Subcutaneous adipose tissue (tissue), 4 donors: ENCODE data around the gene EPHA4. TPM values are rescaled to one million over a fixed set of nuclear protein-coding genes. Genes with fewer than 3 reads are reported as not detected.

Experiments
- total RNA-seq, 4 donors: library from RNA; depleted of rRNA; stranded (reverse); fragments of >200 nt; gene quantifications; one replicate each; pipeline ENCODE4 v1.1.0, GENCODE V29; 2016
- TF ChIP-seq, protein P1 (sequence below): fragments of 450-650 bp; IDR thresholded peaks from one replicate; pipeline ENCODE4 v1.5.1; 2016; ENCODE audit warnings: low read depth, mild to moderate bottlenecking, control low read depth, antibody characterized with exemption, moderate library complexity

EPHA4 gene
- total RNA-seq, 4 donors from 2014 or later = 30.3 to 52.0 (median 39.4) TPM

DNA sequence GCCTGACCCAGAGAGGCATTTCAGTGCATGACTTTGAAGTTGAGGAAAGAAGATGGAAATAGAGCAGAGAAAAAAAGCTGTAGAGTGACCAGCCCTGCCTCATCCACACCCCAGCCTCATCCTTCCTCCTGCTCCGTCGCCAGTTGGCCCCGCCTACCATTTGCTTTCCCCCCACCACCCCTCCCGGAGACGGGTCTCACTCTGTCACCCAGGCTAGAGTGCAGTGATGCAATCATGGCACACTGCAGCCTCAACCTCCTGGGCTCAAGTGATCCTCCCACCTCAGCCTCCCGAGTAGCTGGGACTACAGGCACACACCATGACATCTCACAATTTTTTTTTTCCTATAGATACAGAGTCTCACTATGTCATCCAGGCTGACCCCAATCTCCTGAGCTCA lies 200.8 kb downstream of the EPHA4 start:
- TF ChIP-seq, protein P1, sequence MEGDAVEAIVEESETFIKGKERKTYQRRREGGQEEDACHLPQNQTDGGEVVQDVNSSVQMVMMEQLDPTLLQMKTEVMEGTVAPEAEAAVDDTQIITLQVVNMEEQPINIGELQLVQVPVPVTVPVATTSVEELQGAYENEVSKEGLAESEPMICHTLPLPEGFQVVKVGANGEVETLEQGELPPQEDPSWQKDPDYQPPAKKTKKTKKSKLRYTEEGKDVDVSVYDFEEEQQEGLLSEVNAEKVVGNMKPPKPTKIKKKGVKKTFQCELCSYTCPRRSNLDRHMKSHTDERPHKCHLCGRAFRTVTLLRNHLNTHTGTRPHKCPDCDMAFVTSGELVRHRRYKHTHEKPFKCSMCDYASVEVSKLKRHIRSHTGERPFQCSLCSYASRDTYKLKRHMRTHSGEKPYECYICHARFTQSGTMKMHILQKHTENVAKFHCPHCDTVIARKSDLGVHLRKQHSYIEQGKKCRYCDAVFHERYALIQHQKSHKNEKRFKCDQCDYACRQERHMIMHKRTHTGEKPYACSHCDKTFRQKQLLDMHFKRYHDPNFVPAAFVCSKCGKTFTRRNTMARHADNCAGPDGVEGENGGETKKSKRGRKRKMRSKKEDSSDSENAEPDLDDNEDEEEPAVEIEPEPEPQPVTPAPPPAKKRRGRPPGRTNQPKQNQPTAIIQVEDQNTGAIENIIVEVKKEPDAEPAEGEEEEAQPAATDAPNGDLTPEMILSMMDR = no peak

DNA sequence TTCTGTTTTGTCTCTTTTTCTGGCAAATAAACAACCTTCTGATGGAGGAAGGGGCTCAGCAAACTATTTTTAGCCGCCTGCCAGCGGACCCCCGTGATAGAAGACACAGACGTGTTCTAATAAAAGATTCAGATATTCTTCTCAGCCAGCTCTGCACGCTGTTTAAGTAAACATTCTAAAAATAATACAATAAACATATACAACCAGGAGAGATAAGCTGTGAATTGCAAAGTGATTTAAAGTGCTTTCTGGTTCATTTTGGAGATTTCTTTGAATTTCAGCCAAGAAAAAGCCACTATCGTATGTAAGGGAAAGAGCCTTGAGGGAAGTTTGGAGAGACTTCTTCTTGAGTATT lies 201.3 kb downstream of the EPHA4 start:
- TF ChIP-seq, protein P1 = no peak

DNA sequence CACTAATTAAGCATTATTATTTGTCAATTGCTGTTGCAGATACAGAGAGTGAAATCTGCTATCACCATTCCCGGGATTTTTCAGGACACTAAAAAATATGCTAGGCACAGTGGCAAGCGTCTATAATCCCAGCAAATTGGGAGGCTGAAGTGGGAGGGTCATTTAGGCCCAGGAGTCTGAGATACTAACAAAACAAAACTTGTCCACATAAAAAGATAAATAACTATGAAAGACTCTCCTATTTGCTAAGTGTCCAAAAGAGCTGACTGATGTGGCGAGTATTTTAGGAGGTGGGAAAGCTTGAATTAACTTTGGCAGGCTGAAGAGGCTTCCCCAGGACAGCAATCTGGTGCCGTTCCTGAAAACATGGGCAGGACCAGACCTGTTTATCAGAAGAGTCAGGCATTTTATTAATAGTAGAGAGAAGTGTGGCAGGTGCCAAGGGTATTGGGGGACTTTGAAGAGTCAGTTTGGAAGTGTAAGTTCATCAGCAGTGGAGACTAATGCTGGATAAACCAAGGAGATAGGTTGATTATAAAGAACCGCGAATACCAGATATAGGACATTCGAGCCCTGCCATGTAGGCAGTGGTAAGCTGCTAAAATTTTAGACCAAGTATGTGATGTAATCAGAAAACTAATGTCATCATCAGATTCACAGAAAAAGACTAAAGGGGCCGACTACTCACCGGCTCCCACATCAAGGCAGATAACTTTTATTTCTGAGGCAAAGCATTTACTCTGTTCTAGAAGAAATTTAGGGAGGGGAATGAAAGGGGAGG lies 201.8 kb downstream of the EPHA4 start:
- TF ChIP-seq, protein P1 = no peak
